BLaER1 (cell line): ENCODE results near the gene PYGO2.
A peak's percentile ranks its signal among the peaks of the same experiment; 100 is the strongest.
"Not testable (repeated sequence)": the region's sequence is repeated elsewhere in the genome, so short reads cannot be mapped to it uniquely, and the experiment has no call there.

Experiments used
- H3K27ac ChIP-seq: shearing (Covaris generic); formaldehyde crosslinking; 2 replicates; pipeline ENCODE4 v1.8.1; 2022
- H3K27me3 ChIP-seq: shearing (Covaris generic); formaldehyde crosslinking; 2 replicates; pipeline ENCODE4 v1.8.1; 2022
- H3K36me3 ChIP-seq: shearing (Covaris generic); formaldehyde crosslinking; 2 replicates; pipeline ENCODE4 v1.8.1; 2022
- H3K4me1 ChIP-seq: shearing (Covaris generic); formaldehyde crosslinking; 2 replicates; pipeline ENCODE4 v1.8.1; 2022
- H3K4me2 ChIP-seq: shearing (Covaris generic); formaldehyde crosslinking; 2 replicates; pipeline ENCODE4 v1.8.1; 2022
- H3K4me3 ChIP-seq: shearing (Covaris generic); formaldehyde crosslinking; 2 replicates; pipeline ENCODE4 v1.8.1; 2022
- H3K9ac ChIP-seq: shearing (Covaris generic); formaldehyde crosslinking; 2 replicates; pipeline ENCODE4 v1.8.1; 2022
- H3K9me3 ChIP-seq: shearing (Covaris generic); formaldehyde crosslinking; 2 replicates; pipeline ENCODE4 v1.8.1; 2022
- H4K20me1 ChIP-seq: shearing (Covaris generic); formaldehyde crosslinking; 2 replicates; pipeline ENCODE4 v1.8.1; 2022
- Cebpa-rat ChIP-seq: shearing (Covaris generic); IDR thresholded peaks from 2 replicates; pipeline ENCODE4 v1.8.1; 2022

PYGO2 gene

GRCh38 chr1:154982897-154983648 lies 21.5 kb upstream of the PYGO2 start, which contains the start of gene FLAD1:
TSS of gene FLAD1 (plus strand) at chr1:154983344. CDS start at chr1:154983695, 351 bp downstream.
- Histone ChIP-seq H3K4me2 (peak within 1 kb of the TSS; percentile 99), H4K20me1 (peaks cover 17% of the 10 kb centered on the region), H3K27ac (peak within 1 kb of the TSS; percentile 86), H3K9me3 (no peaks in the 10 kb centered on the region), H3K4me3 (peak within 1 kb of the TSS; percentile 94), H3K9ac (peak within 1 kb of the TSS; percentile 96), H3K27me3 (no peaks in the 10 kb centered on the region), H3K36me3 (peaks cover 66% of the 10 kb centered on the region), H3K4me1 (peaks cover 40% of the 10 kb centered on the region)
- no peak for TF ChIP-seq Cebpa-rat

- no peaks in the 10 kb centered on the region for H3K9me3 ChIP-seq
- peaks cover 14% of the 10 kb centered on the region for H4K20me1 ChIP-seq
- peaks cover 43% of the 10 kb centered on the region for H3K4me1 ChIP-seq
- peak overlapping the region; percentile 94 for H3K4me3 ChIP-seq
- TF ChIP-seq Cebpa-rat = no peak
- H3K4me2 ChIP-seq = peak overlapping the region; percentile 99
- H3K27ac ChIP-seq = peak overlapping the region; percentile 54
- H3K27me3 ChIP-seq = no peaks in the 10 kb centered on the region
- peaks cover 66% of the 10 kb centered on the region for H3K36me3 ChIP-seq
- peak overlapping the region; percentile 76 for H3K9ac ChIP-seq
Measured at GRCh38 chr1:154982341-154982740, 20.8 kb upstream of the PYGO2 start.

GRCh38 chr1:154978360-154978759 lies 16.8 kb upstream of the PYGO2 start:
- Histone ChIP-seq H3K9ac (0 out of 2 replicates have a peak overlapping the region, but pooled peaks have one; percentile 91), H3K4me3 (no peak overlapping the region), H3K4me1 (peaks cover 40% of the 10 kb centered on the region), H4K20me1 (peaks cover 18% of the 10 kb centered on the region; the same call in 1 of the 2 replicates), H3K36me3 (peaks cover 46% of the 10 kb centered on the region), H3K4me2 (peak overlapping the region; percentile 98; the same call in 1 of the 2 replicates), H3K27me3 (no peaks in the 10 kb centered on the region), H3K9me3 (no peaks in the 10 kb centered on the region), H3K27ac (no peak overlapping the region)
- no peak for TF ChIP-seq Cebpa-rat

- H3K36me3 ChIP-seq = peaks cover 46% of the 10 kb centered on the region
- H3K9ac ChIP-seq = peak overlapping the region; percentile 91
- not testable (repeated sequence) for H3K27me3 ChIP-seq, H3K4me3 ChIP-seq, H3K9me3 ChIP-seq
- peaks cover 45% of the 10 kb centered on the region for H3K4me1 ChIP-seq
- H4K20me1 ChIP-seq = peaks cover 24% of the 10 kb centered on the region
- peak overlapping the region; percentile 98 for H3K4me2 ChIP-seq
- 0 out of 2 replicates have a peak overlapping the region, but pooled peaks have one; percentile 81 for H3K27ac ChIP-seq
Measured at GRCh38 chr1:154977762-154978161, 16.2 kb upstream of the PYGO2 start.

- peak overlapping the region; percentile 91 for H3K9ac ChIP-seq
- no peak for TF ChIP-seq Cebpa-rat
- peaks cover 56% of the 10 kb centered on the region for H3K4me1 ChIP-seq
- H3K9me3 ChIP-seq = no peaks in the 10 kb centered on the region
- H3K4me2 ChIP-seq = peak overlapping the region; percentile 98
- H3K27me3 ChIP-seq = no peaks in the 10 kb centered on the region
- H3K27ac ChIP-seq = peak overlapping the region; percentile 81
- H3K36me3 ChIP-seq = peaks cover 32% of the 10 kb centered on the region
- H4K20me1 ChIP-seq = peaks cover 45% of the 10 kb centered on the region
- peak overlapping the region; percentile 78 for H3K4me3 ChIP-seq
Measured at GRCh38 chr1:154975409-154976059, 14.0 kb upstream of the PYGO2 start.

- no peaks in the 10 kb centered on the region for H3K9me3 ChIP-seq
- no peaks in the 10 kb centered on the region for H3K27me3 ChIP-seq
- H3K9ac ChIP-seq = peak overlapping the region; percentile 91
- peaks cover 51% of the 10 kb centered on the region for H4K20me1 ChIP-seq
- H3K4me1 ChIP-seq = peaks cover 62% of the 10 kb centered on the region
- H3K36me3 ChIP-seq = peaks cover 26% of the 10 kb centered on the region
- H3K4me2 ChIP-seq = peak overlapping the region; percentile 98
- peak overlapping the region; percentile 81 for H3K27ac ChIP-seq
- H3K4me3 ChIP-seq = peak overlapping the region; percentile 78
- TF ChIP-seq Cebpa-rat = no peak
Measured at GRCh38 chr1:154974808-154975408, 13.3 kb upstream of the PYGO2 start.

- Histone ChIP-seq H3K4me1 (peaks cover 68% of the 10 kb centered on the region), H3K9ac (peak within 1 kb of the TSS; percentile 91), H3K27me3 (no peaks in the 10 kb centered on the region), H4K20me1 (peaks cover 57% of the 10 kb centered on the region), H3K4me2 (peak within 1 kb of the TSS; percentile 98), H3K27ac (peak within 1 kb of the TSS; percentile 94), H3K9me3 (no peaks in the 10 kb centered on the region), H3K36me3 (peaks cover 25% of the 10 kb centered on the region), H3K4me3 (peak within 1 kb of the TSS; percentile 78)
- TF ChIP-seq Cebpa-rat = no peak
Measured at GRCh38 chr1:154974102-154974807, 12.7 kb upstream of the PYGO2 start, which contains the start of gene CKS1B. TSS of gene CKS1B (plus strand) at chr1:154974681. CDS start at chr1:154974746, 65 bp downstream.

- Histone ChIP-seq H3K4me3 (peak overlapping the region; percentile 78), H3K9ac (peak overlapping the region; percentile 91), H3K36me3 (peaks cover 27% of the 10 kb centered on the region), H3K4me2 (peak overlapping the region; percentile 97), H3K27ac (peak overlapping the region; percentile 94), H3K9me3 (no peaks in the 10 kb centered on the region), H4K20me1 (peaks cover 65% of the 10 kb centered on the region), H3K4me1 (peaks cover 76% of the 10 kb centered on the region), H3K27me3 (no peaks in the 10 kb centered on the region)
- TF ChIP-seq Cebpa-rat = no peak
Measured at GRCh38 chr1:154973344-154974101, 11.9 kb upstream of the PYGO2 start.
